ENCODE results near the gene CUL5.

DNA sequence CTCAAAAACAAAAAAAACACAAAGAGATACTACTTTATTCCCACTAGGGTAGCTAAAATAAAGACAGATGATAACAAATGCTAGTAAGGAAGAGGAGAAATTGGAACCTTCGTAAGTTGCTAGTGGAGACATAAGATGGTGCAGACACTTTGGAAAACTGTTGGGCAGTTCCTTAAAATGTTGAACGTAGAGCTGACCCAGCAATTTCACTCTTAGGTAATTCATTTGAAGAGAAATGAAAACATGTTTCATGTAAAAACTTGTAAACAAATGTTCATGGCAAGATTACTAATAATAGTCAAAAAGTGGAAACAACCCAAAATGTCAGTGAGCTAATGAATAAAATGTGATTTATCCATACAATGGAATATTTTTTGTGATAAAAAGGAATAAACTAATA lies 83.4 kb downstream of the CUL5 start:
- no peak for TF ChIP-seq EZH2 (IDR thresholded peaks at IDR 0.05; ENCODE audit: borderline replicate concordance, low read length)
- TF ChIP-seq, protein P1, sequence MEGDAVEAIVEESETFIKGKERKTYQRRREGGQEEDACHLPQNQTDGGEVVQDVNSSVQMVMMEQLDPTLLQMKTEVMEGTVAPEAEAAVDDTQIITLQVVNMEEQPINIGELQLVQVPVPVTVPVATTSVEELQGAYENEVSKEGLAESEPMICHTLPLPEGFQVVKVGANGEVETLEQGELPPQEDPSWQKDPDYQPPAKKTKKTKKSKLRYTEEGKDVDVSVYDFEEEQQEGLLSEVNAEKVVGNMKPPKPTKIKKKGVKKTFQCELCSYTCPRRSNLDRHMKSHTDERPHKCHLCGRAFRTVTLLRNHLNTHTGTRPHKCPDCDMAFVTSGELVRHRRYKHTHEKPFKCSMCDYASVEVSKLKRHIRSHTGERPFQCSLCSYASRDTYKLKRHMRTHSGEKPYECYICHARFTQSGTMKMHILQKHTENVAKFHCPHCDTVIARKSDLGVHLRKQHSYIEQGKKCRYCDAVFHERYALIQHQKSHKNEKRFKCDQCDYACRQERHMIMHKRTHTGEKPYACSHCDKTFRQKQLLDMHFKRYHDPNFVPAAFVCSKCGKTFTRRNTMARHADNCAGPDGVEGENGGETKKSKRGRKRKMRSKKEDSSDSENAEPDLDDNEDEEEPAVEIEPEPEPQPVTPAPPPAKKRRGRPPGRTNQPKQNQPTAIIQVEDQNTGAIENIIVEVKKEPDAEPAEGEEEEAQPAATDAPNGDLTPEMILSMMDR (conservative IDR thresholded peaks at IDR 0.05 in 1 of 2, IDR thresholded peaks at IDR 0.05 in 1 of 2; ENCODE audit: extremely low read depth in 1 of 2, insufficient read depth in 1 of 2, low read depth in 1 of 2, low read length in 2 of 2): no peak
